Skeletal muscle satellite cell (primary cell): ENCODE data around the gene TNN.

Source experiments
- H3K27me3 ChIP-seq: 2 replicates; pipeline ENCODE4 v1.7.0; 2013; ENCODE audit warnings: low read length; ENCODE audit not compliant: control insufficient read depth, insufficient read depth
- H3K36me3 ChIP-seq: 2 replicates; pipeline ENCODE4 v1.7.0; 2013; ENCODE audit warnings: mild to moderate bottlenecking, control low read depth, low read length; ENCODE audit not compliant: insufficient read depth
- H3K4me1 ChIP-seq: 2 replicates; pipeline ENCODE4 v1.7.0; 2013; ENCODE audit warnings: low read length; ENCODE audit not compliant: control insufficient read depth, insufficient read depth
- H3K4me2 ChIP-seq: 2 replicates; pipeline ENCODE4 v1.7.0; 2013; ENCODE audit warnings: mild to moderate bottlenecking, low read length
- H3K4me3 ChIP-seq: 2 replicates; pipeline ENCODE4 v1.7.0; 2013; ENCODE audit warnings: low read length
- H3K9ac ChIP-seq: 2 replicates; pipeline ENCODE4 v1.7.0; 2013; ENCODE audit warnings: mild to moderate bottlenecking, low read depth, low read length, moderate library complexity
- H3K9me3 ChIP-seq: replicated peaks from 2 replicates; pipeline ENCODE4 v1.7.0; 2013; ENCODE audit warnings: mild to moderate bottlenecking, control low read depth, low read length

The TNN gene

DNA sequence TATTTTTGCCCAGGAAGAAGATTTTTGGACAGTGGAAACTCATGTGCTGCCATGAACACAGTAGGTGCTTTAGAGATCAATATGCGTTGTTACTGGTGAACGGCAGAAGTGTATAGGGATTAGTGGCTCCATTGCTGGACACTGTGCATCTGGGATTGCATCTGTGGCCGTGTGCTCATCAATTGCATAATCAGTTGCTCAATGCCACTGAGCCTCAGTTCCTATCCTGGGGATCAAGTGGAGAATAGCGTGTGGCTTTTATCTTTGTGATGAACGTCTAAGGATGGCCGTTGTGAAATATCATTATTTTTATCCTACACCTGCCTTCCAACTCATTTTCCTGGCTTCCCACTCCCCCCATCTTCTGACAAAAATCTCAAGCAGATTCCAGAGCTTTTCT is 5.4 kb downstream of the TNN start:
- Histone ChIP-seq H3K36me3 (no peaks in the 10 kb centered on the region), H3K4me3 (no peak overlapping the region), H3K9ac (no peak overlapping the region), H3K4me2 (no peak overlapping the region), H3K9me3 (no peaks in the 10 kb centered on the region), H3K27me3 (peaks cover 3% of the 10 kb centered on the region), H3K4me1 (peaks cover 5% of the 10 kb centered on the region)

DNA sequence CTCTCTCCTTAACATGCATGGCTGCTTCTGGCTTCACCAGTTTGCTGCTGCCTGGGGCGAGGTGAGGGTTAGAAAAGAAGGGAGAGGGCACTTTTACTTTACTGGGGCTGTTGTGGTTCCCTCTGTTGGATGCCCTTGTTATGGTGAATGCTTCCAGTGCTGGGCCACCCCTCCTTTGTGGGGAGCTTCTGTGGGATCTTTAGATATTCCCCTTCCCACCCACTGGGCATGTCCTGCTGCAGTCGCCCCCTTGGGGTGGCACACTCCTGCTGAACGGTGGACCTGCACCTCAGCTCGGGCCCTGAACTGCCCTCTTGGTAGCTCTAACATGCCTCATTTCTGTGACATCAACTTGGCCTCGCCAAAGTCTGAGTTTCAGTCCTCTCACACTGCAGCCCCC is 6.0 kb downstream of the TNN start:
- no peaks in the 10 kb centered on the region for H3K36me3 ChIP-seq
- H3K9ac ChIP-seq = no peak overlapping the region
- H3K4me2 ChIP-seq = no peak overlapping the region
- no peak overlapping the region for H3K4me3 ChIP-seq
- H3K4me1 ChIP-seq = peaks cover 5% of the 10 kb centered on the region
- H3K27me3 ChIP-seq = peaks cover 3% of the 10 kb centered on the region
- H3K9me3 ChIP-seq = no peaks in the 10 kb centered on the region

DNA sequence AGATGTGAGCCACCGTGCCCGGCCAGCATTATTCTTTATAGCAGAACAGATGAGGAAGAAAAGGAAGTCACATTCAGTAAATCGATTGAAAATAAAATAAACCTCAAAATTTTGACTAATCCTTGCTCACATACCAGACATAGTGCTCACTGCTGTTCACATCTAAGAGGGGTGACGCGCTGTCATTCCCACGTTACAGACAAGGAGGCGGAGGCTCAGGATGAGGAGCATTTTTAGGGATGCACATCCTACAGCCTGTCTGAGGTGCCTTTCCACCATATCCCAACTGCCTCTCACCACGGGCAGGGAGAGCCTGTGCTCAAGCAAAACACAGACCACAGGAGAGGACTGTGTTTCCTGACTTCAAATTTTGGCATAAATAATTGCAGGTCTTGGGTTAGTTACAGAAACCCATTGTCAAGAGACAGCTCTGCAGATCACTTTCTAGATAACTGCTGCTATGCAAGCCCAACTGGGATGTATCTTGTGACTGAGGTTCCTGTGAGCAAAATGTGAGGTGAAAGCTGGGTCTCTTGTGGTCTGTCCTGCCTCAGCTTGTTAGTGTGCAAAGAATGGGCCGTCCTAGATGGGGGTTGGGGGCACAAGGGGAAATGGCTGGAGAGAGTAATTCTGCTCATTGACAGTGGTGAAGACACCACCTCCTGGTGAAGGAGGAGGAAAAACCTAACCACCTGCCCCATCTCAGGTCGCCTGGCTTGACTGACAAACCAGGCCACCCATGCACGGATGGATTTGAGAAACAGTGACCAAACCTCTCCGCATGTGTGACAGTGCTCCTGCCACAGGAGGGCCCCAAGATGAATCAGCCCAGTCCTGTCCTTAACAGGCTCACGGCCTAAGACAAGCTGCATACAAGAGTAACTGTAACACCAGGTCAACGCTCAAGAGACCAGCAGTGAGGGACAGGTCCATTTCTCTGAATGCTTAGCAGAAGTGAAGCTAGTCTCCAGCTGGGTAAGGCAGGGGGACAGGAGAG is 8.2 kb downstream of the TNN start:
- Histone ChIP-seq H3K27me3 (peaks cover 3% of the 10 kb centered on the region), H3K4me2 (no peak overlapping the region), H3K9me3 (no peaks in the 10 kb centered on the region), H3K36me3 (no peaks in the 10 kb centered on the region), H3K4me1 (peaks cover 5% of the 10 kb centered on the region), H3K9ac (no peak overlapping the region), H3K4me3 (no peak overlapping the region)

GRCh38 chr1:175077356-175078030 is 9.9 kb downstream of the TNN start:
- H3K4me2 ChIP-seq = no peak overlapping the region

DNA sequence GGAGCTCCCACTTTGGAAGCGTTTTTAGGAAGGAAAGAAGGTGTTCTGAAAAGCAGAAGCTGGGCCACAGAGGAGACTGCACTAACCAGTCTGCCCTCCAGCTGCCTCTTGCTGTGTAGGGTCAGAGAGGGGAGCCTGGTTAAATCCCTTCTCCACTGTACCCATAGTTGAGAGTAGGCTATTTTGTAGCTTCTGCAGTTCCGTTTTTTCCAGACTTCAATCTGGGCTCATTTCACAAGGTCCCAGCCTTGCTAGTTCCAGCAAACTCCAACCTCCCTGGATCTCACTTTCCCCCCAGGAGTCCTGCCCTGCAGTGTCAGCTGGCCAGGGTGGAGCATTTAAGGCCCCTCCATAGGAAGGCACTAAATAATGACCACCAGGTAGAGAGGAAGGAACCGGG is 11.0 kb downstream of the TNN start:
- no peaks in the 10 kb centered on the region for H3K36me3 ChIP-seq
- H3K9ac ChIP-seq = no peak overlapping the region
- no peaks in the 10 kb centered on the region for H3K27me3 ChIP-seq
- H3K4me1 ChIP-seq = no peaks in the 10 kb centered on the region
- H3K4me2 ChIP-seq = no peak overlapping the region
- H3K9me3 ChIP-seq = no peaks in the 10 kb centered on the region
- no peak overlapping the region for H3K4me3 ChIP-seq

More at GRCh38 chr1:175077356-175078030, 9.9 kb downstream of the TNN start:
- Histone ChIP-seq H3K9ac (no peak overlapping the region), H3K27me3 (peaks cover 3% of the 10 kb centered on the region), H3K36me3 (no peaks in the 10 kb centered on the region), H3K9me3 (no peaks in the 10 kb centered on the region), H3K4me3 (no peak overlapping the region), H3K4me1 (peaks cover 2% of the 10 kb centered on the region)

DNA sequence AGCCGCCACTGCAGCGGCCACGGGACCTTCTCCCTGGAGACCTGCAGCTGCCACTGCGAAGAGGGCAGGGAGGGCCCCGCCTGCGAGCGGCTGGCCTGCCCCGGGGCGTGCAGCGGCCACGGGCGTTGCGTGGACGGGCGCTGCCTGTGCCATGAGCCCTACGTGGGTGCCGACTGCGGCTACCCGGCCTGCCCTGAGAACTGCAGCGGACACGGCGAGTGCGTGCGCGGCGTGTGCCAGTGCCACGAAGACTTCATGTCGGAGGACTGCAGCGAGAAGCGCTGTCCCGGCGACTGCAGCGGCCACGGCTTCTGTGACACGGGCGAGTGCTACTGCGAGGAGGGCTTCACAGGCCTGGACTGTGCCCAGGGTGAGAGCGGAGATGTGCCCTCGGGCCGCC is 11.7 kb downstream of the TNN start:
- Histone ChIP-seq H3K4me3 (no peak overlapping the region), H3K9ac (no peak overlapping the region), H3K36me3 (no peaks in the 10 kb centered on the region), H3K4me2 (no peak overlapping the region), H3K9me3 (no peaks in the 10 kb centered on the region), H3K27me3 (no peaks in the 10 kb centered on the region), H3K4me1 (no peaks in the 10 kb centered on the region)

DNA sequence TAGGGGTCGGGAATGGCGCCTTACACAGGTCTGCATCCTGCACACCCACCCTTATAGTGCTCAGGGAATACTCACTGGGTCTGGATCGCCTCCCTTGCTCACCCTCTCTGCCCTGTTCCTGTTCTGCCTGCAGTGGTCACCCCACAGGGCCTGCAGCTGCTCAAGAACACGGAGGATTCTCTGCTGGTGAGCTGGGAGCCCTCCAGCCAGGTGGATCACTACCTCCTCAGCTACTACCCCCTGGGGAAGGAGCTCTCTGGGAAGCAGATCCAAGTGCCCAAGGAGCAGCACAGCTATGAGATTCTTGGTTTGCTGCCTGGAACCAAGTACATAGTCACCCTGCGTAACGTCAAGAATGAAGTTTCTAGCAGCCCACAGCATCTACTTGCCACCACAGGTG is 12.4 kb downstream of the TNN start:
- no peak overlapping the region for H3K9ac ChIP-seq
- no peak overlapping the region for H3K4me3 ChIP-seq
- H3K4me2 ChIP-seq = no peak overlapping the region
- no peaks in the 10 kb centered on the region for H3K9me3 ChIP-seq
- H3K36me3 ChIP-seq = no peaks in the 10 kb centered on the region
- no peaks in the 10 kb centered on the region for H3K4me1 ChIP-seq
- no peaks in the 10 kb centered on the region for H3K27me3 ChIP-seq

DNA sequence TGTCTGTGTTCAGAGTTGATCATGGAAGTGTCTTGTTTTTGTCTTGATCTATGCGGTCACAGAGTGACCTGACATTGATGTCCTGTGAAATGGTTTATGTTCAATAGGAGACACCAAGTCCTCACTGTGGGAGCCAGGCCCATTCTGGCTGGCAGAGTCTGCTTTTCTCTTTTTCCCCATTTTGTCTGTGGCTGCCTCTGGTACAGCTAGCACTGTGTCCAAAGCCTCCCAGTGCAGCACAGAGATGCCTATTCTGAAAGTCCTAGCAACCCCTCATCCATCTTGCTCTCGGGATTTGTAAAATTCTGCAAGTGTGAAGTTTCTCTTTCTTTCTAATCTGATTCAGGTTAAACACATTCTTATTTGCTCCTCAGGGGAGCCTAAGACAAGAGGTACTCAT is 14.3 kb downstream of the TNN start:
- Histone ChIP-seq H3K36me3 (no peaks in the 10 kb centered on the region), H3K4me1 (no peaks in the 10 kb centered on the region), H3K4me2 (no peak overlapping the region), H3K9me3 (no peaks in the 10 kb centered on the region), H3K27me3 (no peaks in the 10 kb centered on the region), H3K9ac (no peak overlapping the region), H3K4me3 (no peak overlapping the region)

GRCh38 chr1:175088525-175088951 is 20.9 kb downstream of the TNN start:
- no peaks in the 10 kb centered on the region for H3K4me1 ChIP-seq
- H3K36me3 ChIP-seq = no peaks in the 10 kb centered on the region
- no peak overlapping the region for H3K4me2 ChIP-seq
- no peak overlapping the region for H3K9ac ChIP-seq
- H3K27me3 ChIP-seq = no peaks in the 10 kb centered on the region
- no peak overlapping the region for H3K4me3 ChIP-seq
- no peaks in the 10 kb centered on the region for H3K9me3 ChIP-seq

DNA sequence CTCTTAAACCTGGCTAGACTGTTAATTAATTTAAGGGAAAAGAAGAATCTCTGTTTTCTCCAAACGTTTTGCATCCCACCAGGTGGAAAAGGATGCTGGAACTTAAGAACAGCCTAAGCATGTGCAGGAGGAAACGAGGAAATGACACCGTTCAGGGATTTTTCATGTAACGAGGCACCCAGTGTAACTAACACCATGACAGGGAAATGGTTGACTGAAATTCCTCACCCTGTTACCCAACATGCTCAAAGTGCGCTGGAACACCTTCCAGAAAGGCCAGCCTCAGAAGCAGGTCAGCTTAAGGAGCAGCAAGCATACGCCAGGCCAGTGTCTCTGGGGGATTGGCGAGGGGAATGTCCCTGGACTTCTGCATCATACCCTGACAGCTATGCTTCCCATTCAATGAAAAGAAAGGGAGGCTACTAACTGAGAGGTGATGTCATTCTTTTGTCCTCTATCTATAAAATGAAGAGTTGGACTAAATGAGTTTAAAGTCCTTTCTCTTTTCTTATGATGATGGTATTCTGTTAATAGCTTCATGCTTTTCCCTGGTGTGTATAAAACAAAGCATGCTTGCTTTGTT is 21.6 kb downstream of the TNN start:
- no peaks in the 10 kb centered on the region for H3K36me3 ChIP-seq
- H3K9ac ChIP-seq = no peak overlapping the region
- no peaks in the 10 kb centered on the region for H3K4me1 ChIP-seq
- no peak overlapping the region for H3K4me3 ChIP-seq
- H3K9me3 ChIP-seq = no peaks in the 10 kb centered on the region
- no peaks in the 10 kb centered on the region for H3K27me3 ChIP-seq
- H3K4me2 ChIP-seq = no peak overlapping the region

DNA sequence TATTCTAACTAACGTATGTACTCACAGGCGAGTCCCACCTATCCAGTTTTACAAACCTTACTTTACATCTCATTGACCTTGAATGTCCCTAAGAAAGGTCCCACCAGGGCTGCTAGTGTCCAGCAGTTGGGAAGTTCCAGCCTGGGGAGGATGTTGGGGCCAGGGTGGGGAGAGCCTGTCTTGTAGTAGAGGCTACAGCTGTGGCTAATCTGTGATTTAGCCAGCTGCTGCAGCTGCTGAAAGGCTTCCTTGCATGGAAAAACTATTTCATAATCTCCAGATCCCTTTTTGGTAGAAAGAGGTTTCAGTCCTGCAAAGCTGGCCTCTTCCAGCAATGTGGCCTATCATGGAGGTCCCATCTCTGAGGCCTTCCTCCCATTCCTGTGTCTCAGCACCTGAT is 23.1 kb downstream of the TNN start:
- Histone ChIP-seq H3K9ac (no peak overlapping the region), H3K4me1 (no peaks in the 10 kb centered on the region), H3K36me3 (no peaks in the 10 kb centered on the region), H3K4me3 (no peak overlapping the region), H3K9me3 (no peaks in the 10 kb centered on the region), H3K4me2 (no peak overlapping the region), H3K27me3 (no peaks in the 10 kb centered on the region)
